Neural cell (in vitro differentiated cells): ENCODE data around the gene CAMK2G. TPM values are rescaled to one million over a fixed set of nuclear protein-coding genes. Genes with fewer than 3 reads are reported as not detected.

ENCODE experiments used
- H2AFZ ChIP-seq: fragments of 200-600, 300-800 bp; sonication (generic), shearing (Covaris generic); 2 replicates; pipeline ENCODE4 v1.6.0; 2014; ENCODE audit warnings: low read depth, mild to moderate bottlenecking, antibody characterized with exemption, low read length, moderate library complexity
- H3F3A ChIP-seq: fragments of 200-600 bp; shearing (Covaris generic); 2 replicates; pipeline ENCODE4 v1.6.1; 2016; ENCODE audit warnings: mild to moderate bottlenecking, moderate library complexity, mixed read lengths, antibody characterized with exemption, low read length; ENCODE audit not compliant: insufficient read depth, poor library complexity, severe bottlenecking
- H3K27ac ChIP-seq: fragments of 200-600, 300-800 bp; sonication (generic), shearing (Covaris generic); 2 replicates; pipeline ENCODE4 v1.5.1; 2014; ENCODE audit warnings: mild to moderate bottlenecking, low read length, moderate library complexity
- H3K27me3 ChIP-seq: fragments of 300-800, 200-600 bp; sonication (generic), shearing (Covaris generic); 2 replicates; pipeline ENCODE4 v1.6.0; 2014; ENCODE audit warnings: mild to moderate bottlenecking, low read depth, low read length, moderate library complexity; ENCODE audit not compliant: insufficient read depth
- H3K36me3 ChIP-seq: fragments of 300-800, 200-600 bp; sonication (generic), shearing (Covaris generic); 2 replicates; pipeline ENCODE4 v1.5.1; 2014; ENCODE audit warnings: mild to moderate bottlenecking, antibody characterized with exemption, low read length, moderate library complexity; ENCODE audit not compliant: insufficient read depth
- H3K4me2 ChIP-seq: fragments of 300-800, 200-600 bp; sonication (generic), shearing (Covaris generic); 2 replicates; pipeline ENCODE4 v1.6.0; 2014; ENCODE audit warnings: mild to moderate bottlenecking, low read length
- H3K4me3 ChIP-seq: fragments of 300-800, 200-600 bp; sonication (generic), shearing (Covaris generic); 2 replicates; pipeline ENCODE4 v1.5.1; 2014; ENCODE audit warnings: mild to moderate bottlenecking, low read length, moderate library complexity
- H3K79me2 ChIP-seq: fragments of 200-600 bp; shearing (Covaris generic); replicated peaks from 2 replicates; pipeline ENCODE4 v1.6.0; 2014; ENCODE audit warnings: mild to moderate bottlenecking, low read length, moderate library complexity; ENCODE audit not compliant: insufficient read depth
- H3K9ac ChIP-seq: fragments of 300-800, 200-600 bp; sonication (generic), shearing (Covaris generic); 2 replicates; pipeline ENCODE4 v1.6.1; 2016; ENCODE audit warnings: mild to moderate bottlenecking, low read length, mixed read lengths
- H3K9me2 ChIP-seq: fragments of 200-600 bp; shearing (Covaris generic); 2 replicates; pipeline ENCODE4 v1.6.1; 2016; ENCODE audit warnings: mild to moderate bottlenecking, low read length, mixed read lengths; ENCODE audit not compliant: insufficient read depth
- H3K9me3 ChIP-seq: fragments of 200-600, 300-800 bp; sonication (generic), shearing (Covaris generic); 2 replicates; pipeline ENCODE4 v1.6.1; 2016; ENCODE audit warnings: mild to moderate bottlenecking, mixed run types, low read length, moderate library complexity, mixed read lengths
- H4K20me1 ChIP-seq: fragments of 200-600 bp; shearing (Covaris generic); 2 replicates; pipeline ENCODE4 v1.6.1; 2016; ENCODE audit warnings: mild to moderate bottlenecking, mixed run types; ENCODE audit not compliant: insufficient read depth
- CTCF ChIP-seq: fragments of 450-650 bp; IDR thresholded peaks from 2 replicates; pipeline ENCODE4 v1.5.1; 2014; ENCODE audit warnings: antibody characterized with exemption, mild to moderate bottlenecking, moderate library complexity; ENCODE audit not compliant: poor library complexity, severe bottlenecking
- EP300 ChIP-seq: fragments of 450-650 bp; conservative IDR thresholded peaks from 2 replicates; pipeline ENCODE4 v1.6.1; 2014; ENCODE audit warnings: antibody characterized with exemption, mild to moderate bottlenecking, moderate library complexity; ENCODE audit not compliant: poor library complexity, severe bottlenecking
- EZH2 ChIP-seq: fragments of 200-600, 300-800 bp; shearing (Covaris generic), sonication (generic); IDR thresholded peaks from 2 replicates; pipeline ENCODE4 v1.6.1; 2014; ENCODE audit warnings: antibody characterized with exemption, low read length, borderline replicate concordance, mild to moderate bottlenecking; ENCODE audit not compliant: insufficient read depth, poor library complexity, severe bottlenecking
- MXI1 ChIP-seq: fragments of 450-650 bp; conservative IDR thresholded peaks from 2 replicates; pipeline ENCODE4 v1.6.1; 2014; ENCODE audit warnings: antibody characterized with exemption, mild to moderate bottlenecking; ENCODE audit not compliant: poor library complexity, severe bottlenecking
- POLR2AphosphoS5 ChIP-seq: IDR thresholded peaks from 2 replicates; pipeline ENCODE4 v1.6.1; 2012
- RAD21 ChIP-seq: fragments of 450-650 bp; conservative IDR thresholded peaks from 2 replicates; pipeline ENCODE4 v1.6.1; 2014; ENCODE audit warnings: antibody characterized with exemption, mild to moderate bottlenecking, moderate library complexity
- SMC3 ChIP-seq: fragments of 450-650 bp; conservative IDR thresholded peaks from 2 replicates; pipeline ENCODE4 v1.6.1; 2014; ENCODE audit warnings: antibody characterized with exemption, mild to moderate bottlenecking, moderate library complexity; ENCODE audit not compliant: poor library complexity
- TAF1 ChIP-seq: IDR thresholded peaks from 2 replicates; pipeline ENCODE4 v1.6.1; 2012; ENCODE audit warnings: low read depth
- polyA plus RNA-seq: library from polyadenylated mRNA; depleted of rRNA; stranded (reverse); fragments of >200 nt; gene quantifications from 2 replicates; pipeline ENCODE4 v1.2.3, GENCODE V29; 2014
- TF ChIP-seq, protein P1 (sequence below): IDR thresholded peaks from 2 replicates; pipeline ENCODE4 v1.6.1; 2012; ENCODE audit warnings: borderline replicate concordance

The CAMK2G gene
- polyA plus RNA-seq, 1 donor from 2014 or later, result 55.4 TPM

DNA sequence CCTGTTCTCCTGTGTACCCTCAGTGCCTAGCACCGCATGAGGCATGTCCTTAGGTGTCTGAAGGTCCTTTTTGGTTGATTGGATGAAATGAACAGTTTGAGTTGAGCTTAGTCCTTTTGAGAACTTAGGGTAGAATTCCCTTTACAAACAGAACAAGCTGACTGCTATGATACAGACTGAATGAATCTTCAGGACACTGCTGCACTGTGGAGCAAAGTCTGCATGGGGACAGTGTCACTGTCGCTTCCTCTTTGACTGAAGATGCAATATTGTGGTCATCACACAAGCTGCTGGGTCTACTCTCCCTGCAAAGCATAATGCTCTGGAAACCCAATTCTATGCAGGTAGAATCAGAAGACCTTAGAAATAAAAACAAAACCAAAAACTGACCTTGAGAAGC, 28.0 kb upstream of the CAMK2G start:
- Histone ChIP-seq H3K9me2 (no peaks in the 10 kb centered on the region), H3K36me3 (no peaks in the 10 kb centered on the region), H4K20me1 (no peaks in the 10 kb centered on the region), H3F3A (no peaks in the 10 kb centered on the region), H3K4me3 (no peak overlapping the region), H2AFZ (no peak overlapping the region), H3K27ac (no peak overlapping the region), H3K9me3 (no peaks in the 10 kb centered on the region), H3K4me2 (no peak overlapping the region), H3K9ac (no peak overlapping the region), H3K27me3 (no peaks in the 10 kb centered on the region), H3K79me2 (no peaks in the 10 kb centered on the region)
- TF ChIP-seq EZH2, result no peak
- TF ChIP-seq, protein P1, sequence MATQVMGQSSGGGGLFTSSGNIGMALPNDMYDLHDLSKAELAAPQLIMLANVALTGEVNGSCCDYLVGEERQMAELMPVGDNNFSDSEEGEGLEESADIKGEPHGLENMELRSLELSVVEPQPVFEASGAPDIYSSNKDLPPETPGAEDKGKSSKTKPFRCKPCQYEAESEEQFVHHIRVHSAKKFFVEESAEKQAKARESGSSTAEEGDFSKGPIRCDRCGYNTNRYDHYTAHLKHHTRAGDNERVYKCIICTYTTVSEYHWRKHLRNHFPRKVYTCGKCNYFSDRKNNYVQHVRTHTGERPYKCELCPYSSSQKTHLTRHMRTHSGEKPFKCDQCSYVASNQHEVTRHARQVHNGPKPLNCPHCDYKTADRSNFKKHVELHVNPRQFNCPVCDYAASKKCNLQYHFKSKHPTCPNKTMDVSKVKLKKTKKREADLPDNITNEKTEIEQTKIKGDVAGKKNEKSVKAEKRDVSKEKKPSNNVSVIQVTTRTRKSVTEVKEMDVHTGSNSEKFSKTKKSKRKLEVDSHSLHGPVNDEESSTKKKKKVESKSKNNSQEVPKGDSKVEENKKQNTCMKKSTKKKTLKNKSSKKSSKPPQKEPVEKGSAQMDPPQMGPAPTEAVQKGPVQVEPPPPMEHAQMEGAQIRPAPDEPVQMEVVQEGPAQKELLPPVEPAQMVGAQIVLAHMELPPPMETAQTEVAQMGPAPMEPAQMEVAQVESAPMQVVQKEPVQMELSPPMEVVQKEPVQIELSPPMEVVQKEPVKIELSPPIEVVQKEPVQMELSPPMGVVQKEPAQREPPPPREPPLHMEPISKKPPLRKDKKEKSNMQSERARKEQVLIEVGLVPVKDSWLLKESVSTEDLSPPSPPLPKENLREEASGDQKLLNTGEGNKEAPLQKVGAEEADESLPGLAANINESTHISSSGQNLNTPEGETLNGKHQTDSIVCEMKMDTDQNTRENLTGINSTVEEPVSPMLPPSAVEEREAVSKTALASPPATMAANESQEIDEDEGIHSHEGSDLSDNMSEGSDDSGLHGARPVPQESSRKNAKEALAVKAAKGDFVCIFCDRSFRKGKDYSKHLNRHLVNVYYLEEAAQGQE, result no peak
- TF ChIP-seq RAD21, result no peak
- no peak for TF ChIP-seq MXI1
- no peak for TF ChIP-seq EP300
- TF ChIP-seq POLR2AphosphoS5, result no peak
- no peak for TF ChIP-seq SMC3
- TF ChIP-seq CTCF, result no peak

GRCh38 chr10:73901261-73901660, 26.9 kb upstream of the CAMK2G start:
- Histone ChIP-seq H3K9ac (no peak overlapping the region), H3K27ac (no peak overlapping the region), H4K20me1 (no peaks in the 10 kb centered on the region), H3K36me3 (no peaks in the 10 kb centered on the region), H3K4me3 (no peak overlapping the region), H2AFZ (no peak overlapping the region), H3F3A (no peaks in the 10 kb centered on the region), H3K9me3 (no peaks in the 10 kb centered on the region), H3K79me2 (no peaks in the 10 kb centered on the region), H3K9me2 (no peaks in the 10 kb centered on the region), H3K27me3 (no peaks in the 10 kb centered on the region), H3K4me2 (no peak overlapping the region)
- TF ChIP-seq POLR2AphosphoS5 (no peak), CTCF (no peak), TAF1 (no peak), SMC3 (no peak), EZH2 (no peak), MXI1 (no peak), RAD21 (no peak)
- TF ChIP-seq, protein P1, result no peak
